Prostate gland (tissue), 2 donors: ENCODE data around the gene TMEM86B. TPM values are rescaled to one million over a fixed set of nuclear protein-coding genes. Genes with fewer than 3 reads are reported as not detected.

Experiments used
- DNase-seq: peaks from one replicate; pipeline ENCODE4 v3.0.0-alpha.2; 2019; ENCODE audit warnings: low spot score
- H3K27ac ChIP-seq, 2 donors: fragments of 200-600 bp; sonication (generic); 2 replicates each; pipeline ENCODE4 v1.5.1; 2017 to 2019
- H3K27me3 ChIP-seq: fragments of 200-600 bp; sonication (generic); replicated peaks from 2 replicates; pipeline ENCODE4 v1.5.1; 2019; ENCODE audit not compliant: insufficient read depth
- H3K36me3 ChIP-seq, 2 donors: fragments of 200-600 bp; sonication (generic); 1 replicate in 1 of 2; 2 replicates in 1 of 2; pipeline versions ENCODE4 v1.5.1 to v1.8.1; 2017 to 2019
- H3K4me1 ChIP-seq: fragments of 200-600 bp; sonication (generic); replicated peaks from 2 replicates; pipeline ENCODE4 v1.5.1; 2019
- H3K4me3 ChIP-seq, 2 donors: fragments of 200-600 bp; sonication (generic); 2 replicates each; pipeline ENCODE4 v1.5.1; 2017 to 2019
- H3K9me3 ChIP-seq: fragments of 200-600 bp; sonication (generic); 2 replicates; pipeline ENCODE4 v1.5.1; 2017
- CTCF ChIP-seq, 4 experiments: fragments of 200-600 bp in 2 of 4; fragments of 450-650 bp in 2 of 4; sonication (generic) in 2 of 4; IDR thresholded peaks; 1 replicate in 3 of 4; 2 replicates in 1 of 4; pipeline ENCODE4 v1.5.1; 2016 to 2019; ENCODE audit warnings: antibody characterized with exemption in 4 of 4, mild to moderate bottlenecking in 2 of 4, moderate library complexity in 2 of 4
- POLR2A ChIP-seq: fragments of 450-650 bp; IDR thresholded peaks from one replicate; pipeline ENCODE4 v1.6.1; 2016; ENCODE audit warnings: antibody characterized with exemption, mild to moderate bottlenecking
- POLR2AphosphoS5 ChIP-seq: sonication (generic); formaldehyde crosslinking; IDR thresholded peaks from one replicate; pipeline ENCODE4 v1.6.1; 2017; ENCODE audit warnings: antibody characterized with exemption
- WGBS: methylation state at CpG from one replicate; pipeline ENCODE4 v1.1.5; 2018; 5-methylcytosine and 5-hydroxymethylcytosine counted together
- intact Hi-C: fragments of 100-400 bp; cut with DNase I; formaldehyde crosslinking; loops from one replicate; pipeline ENCODE4 v1.14.2; 2022
- total RNA-seq, 2 donors: library from RNA; depleted of rRNA; stranded (reverse); fragments of >200 nt; gene quantifications; one replicate each; pipeline ENCODE4 v1.1.0, GENCODE V29; 2016

Gene TMEM86B
- total RNA-seq, 2 donors from 2014 or later, result 1.5 to 10.8 TPM

GRCh38 chr19:55246462-55247451, 18.2 kb upstream of the TMEM86B start:
- intact Hi-C loops, result no loop called here
- no peaks in the 10 kb centered on the region for H3K27me3 ChIP-seq
- no peak for DNase-seq
- H3K9me3 ChIP-seq, result no peaks in the 10 kb centered on the region
- WGBS, result 74% methylated on average over 34 of the region's 40 CpGs
- no peak overlapping the region for H3K27ac ChIP-seq
- H3K4me3 ChIP-seq, result no peak overlapping the region
- TF ChIP-seq POLR2AphosphoS5, result no peak
- no peak for TF ChIP-seq POLR2A
- no peak for TF ChIP-seq CTCF (IDR thresholded peaks at IDR 0.05)
- H3K36me3 ChIP-seq, result peaks cover 26 to 30% of the 10 kb centered on the region in 2 donors
- no peaks in the 10 kb centered on the region for H3K4me1 ChIP-seq

GRCh38 chr19:55245236-55245904, 16.8 kb upstream of the TMEM86B start:
- Histone ChIP-seq H3K4me3 (no peak overlapping the region), H3K27ac (no peak overlapping the region), H3K36me3 (peaks cover 32 to 41% of the 10 kb centered on the region in 2 donors), H3K9me3 (no peaks in the 10 kb centered on the region), H3K4me1 (no peaks in the 10 kb centered on the region), H3K27me3 (no peaks in the 10 kb centered on the region)
- DNase-seq, result no peak
- WGBS, result 89% methylated on average over 23 of the region's 23 CpGs
- TF ChIP-seq CTCF (IDR thresholded peaks at IDR 0.05) (no peak), POLR2A (no peak), POLR2AphosphoS5 (no peak)
- intact Hi-C loops, result no loop called here

- intact Hi-C loops, result no loop called here
- no peak for DNase-seq
Observed at GRCh38 chr19:55244004-55244680, 15.6 kb upstream of the TMEM86B start.

GRCh38 chr19:55242517-55242916, 14.0 kb upstream of the TMEM86B start:
- intact Hi-C loops, result no loop called here
- WGBS, result 78% methylated on average over 7 of the region's 7 CpGs
- no peak overlapping the region for H3K27ac ChIP-seq
- peaks cover 44 to 60% of the 10 kb centered on the region in 2 donors for H3K36me3 ChIP-seq
- TF ChIP-seq CTCF (IDR thresholded peaks at IDR 0.05), result no peak
- no peak for TF ChIP-seq POLR2AphosphoS5
- no peak for TF ChIP-seq POLR2A
- H3K4me1 ChIP-seq, result no peaks in the 10 kb centered on the region
- H3K27me3 ChIP-seq, result no peaks in the 10 kb centered on the region
- no peaks in the 10 kb centered on the region for H3K9me3 ChIP-seq
- no peak overlapping the region for H3K4me3 ChIP-seq
- DNase-seq, result no peak

More at GRCh38 chr19:55244004-55244680, 15.6 kb upstream of the TMEM86B start:
- no peaks in the 10 kb centered on the region for H3K27me3 ChIP-seq
- H3K4me1 ChIP-seq, result no peaks in the 10 kb centered on the region
- WGBS, result 89% methylated on average over 12 of the region's 12 CpGs
- no peaks in the 10 kb centered on the region for H3K9me3 ChIP-seq
- no peak overlapping the region for H3K27ac ChIP-seq
- no peak overlapping the region for H3K4me3 ChIP-seq
- TF ChIP-seq POLR2A, result no peak
- no peak for TF ChIP-seq CTCF (IDR thresholded peaks at IDR 0.05)
- no peak for TF ChIP-seq POLR2AphosphoS5
- peaks cover 39 to 51% of the 10 kb centered on the region in 2 donors for H3K36me3 ChIP-seq
